Peyer's patch (tissue), 4 donors: ENCODE results near the gene GPRIN3. TPM values are rescaled to one million over a fixed set of nuclear protein-coding genes. Genes with fewer than 3 reads are reported as not detected.
"Not testable (repeated sequence)": the region's sequence is repeated elsewhere in the genome, so short reads cannot be mapped to it uniquely, and the experiment has no call there.

Experiments used
- DNase-seq, 3 donors: peaks; one replicate each; pipeline ENCODE4 v3.0.0-alpha.2; 2017 to 2019
- H3K27ac ChIP-seq, 4 donors: fragments of 200-600 bp; sonication (generic); one replicate each; pipeline ENCODE4 v1.5.1; 2016 to 2019
- H3K27me3 ChIP-seq, 2 donors: fragments of 200-600 bp; sonication (generic); one replicate each; pipeline ENCODE4 v1.5.1; 2019
- H3K36me3 ChIP-seq, 3 donors: fragments of 200-600 bp; sonication (generic); one replicate each; pipeline ENCODE4 v1.5.1; 2016 to 2019
- H3K4me1 ChIP-seq, 4 donors: fragments of 200-600 bp; sonication (generic); one replicate each; pipeline ENCODE4 v1.5.1; 2016 to 2019
- H3K4me3 ChIP-seq, 4 donors: fragments of 200-600 bp; sonication (generic); 1 replicate in 3 of 4; 2 replicates in 1 of 4; pipeline ENCODE4 v1.5.1; 2016 to 2019; ENCODE audit warnings: mild to moderate bottlenecking in 1 of 4
- H3K9me3 ChIP-seq, 4 donors: fragments of 200-600 bp; sonication (generic); one replicate each; pipeline ENCODE4 v1.5.1; 2016 to 2019; ENCODE audit warnings: mild to moderate bottlenecking in 1 of 4
- CTCF ChIP-seq, 6 experiments: fragments of 450-650 bp in 4 of 6; fragments of 200-600 bp in 2 of 6; sonication (generic) in 1 of 6; IDR thresholded peaks; one replicate each; pipeline ENCODE4 v1.5.1; 2017 to 2019; ENCODE audit warnings: antibody characterized with exemption in 6 of 6, mild to moderate bottlenecking in 3 of 6, moderate library complexity in 1 of 6
- POLR2A ChIP-seq, 2 donors: fragments of 450-650 bp; IDR thresholded peaks; one replicate each; pipeline ENCODE4 v1.5.1; 2017; ENCODE audit warnings: antibody characterized with exemption in 2 of 2, mild to moderate bottlenecking in 2 of 2, moderate library complexity in 2 of 2
- total RNA-seq, 4 donors: library from RNA; depleted of rRNA; stranded (reverse); fragments of >200 nt; gene quantifications; one replicate each; pipeline ENCODE4 v1.1.0, GENCODE V29; 2016

The GPRIN3 gene
- total RNA-seq, 4 donors from 2014 or later = 13.1 to 26.8 (median 17.8) TPM

- Histone ChIP-seq H3K9me3 (no peaks in the 10 kb centered on the region), H3K27ac (no peak overlapping the region), H3K27me3 (no peaks in the 10 kb centered on the region), H3K36me3 (no peaks in the 10 kb centered on the region), H3K4me3 (no peak overlapping the region), H3K4me1 (no peaks in the 10 kb centered on the region)
- DNase-seq = no peak
- no peak for TF ChIP-seq CTCF (IDR thresholded peaks at IDR 0.05)
- TF ChIP-seq POLR2A (IDR thresholded peaks at IDR 0.05) = no peak
Measured at GRCh38 chr4:89258506-89258905, 49.1 kb downstream of the GPRIN3 start.

GRCh38 chr4:89257376-89257775 is 50.2 kb downstream of the GPRIN3 start:
- H3K27ac ChIP-seq = no peak overlapping the region
- DNase-seq = no peak
- TF ChIP-seq POLR2A (IDR thresholded peaks at IDR 0.05) (no peak), CTCF (IDR thresholded peaks at IDR 0.05) (no peak)
- no peaks in the 10 kb centered on the region for H3K27me3 ChIP-seq
- no peak overlapping the region for H3K4me3 ChIP-seq
- no peaks in the 10 kb centered on the region for H3K9me3 ChIP-seq
- H3K36me3 ChIP-seq = no peaks in the 10 kb centered on the region
- peaks cover 0 to 8% (median 0%) of the 10 kb centered on the region in 4 donors for H3K4me1 ChIP-seq

GRCh38 chr4:89256203-89256800 is 51.3 kb downstream of the GPRIN3 start:
- peaks cover 0 to 8% (median 0%) of the 10 kb centered on the region in 4 donors for H3K4me1 ChIP-seq
- H3K27me3 ChIP-seq = no peaks in the 10 kb centered on the region
- DNase-seq = no peak
- H3K4me3 ChIP-seq = no peak overlapping the region
- H3K36me3 ChIP-seq = no peaks in the 10 kb centered on the region
- TF ChIP-seq CTCF (IDR thresholded peaks at IDR 0.05) = no peak
- TF ChIP-seq POLR2A (IDR thresholded peaks at IDR 0.05) = no peak
- H3K27ac ChIP-seq = no peak overlapping the region
- no peaks in the 10 kb centered on the region for H3K9me3 ChIP-seq

GRCh38 chr4:89254847-89255246 is 52.8 kb downstream of the GPRIN3 start:
- H3K27ac ChIP-seq = peak overlapping the region in 1 of 4 donors; percentile 22
- no peaks in the 10 kb centered on the region for H3K9me3 ChIP-seq
- DNase-seq = peak in 1 of 3 donors; percentile 60
- no peaks in the 10 kb centered on the region for H3K36me3 ChIP-seq
- TF ChIP-seq CTCF (IDR thresholded peaks at IDR 0.05) (peak; percentile 67 to 86 (median 72)), POLR2A (IDR thresholded peaks at IDR 0.05) (no peak)
- H3K4me1 ChIP-seq = peaks cover 0 to 8% (median 0%) of the 10 kb centered on the region in 4 donors
- no peak overlapping the region for H3K4me3 ChIP-seq
- no peaks in the 10 kb centered on the region for H3K27me3 ChIP-seq

GRCh38 chr4:89254347-89254746 is 53.3 kb downstream of the GPRIN3 start:
- H3K9me3 ChIP-seq, H3K36me3 ChIP-seq, H3K27me3 ChIP-seq, H3K4me3 ChIP-seq, DNase-seq, H3K4me1 ChIP-seq: not testable (repeated sequence)
- H3K27ac ChIP-seq = peak overlapping the region in 2 of 4 donors; percentile 50 to 76

GRCh38 chr4:89253935-89254334 is 53.7 kb downstream of the GPRIN3 start:
- peak overlapping the region in 3 of 4 donors; percentile 1 to 76 (median 50) for H3K27ac ChIP-seq

More at GRCh38 chr4:89253935-89254334, 53.7 kb downstream of the GPRIN3 start:
- Histone ChIP-seq H3K27me3 (no peaks in the 10 kb centered on the region), H3K9me3 (no peaks in the 10 kb centered on the region), H3K4me3 (no peak overlapping the region), H3K4me1 (peaks cover 0 to 8% (median 0%) of the 10 kb centered on the region in 4 donors), H3K36me3 (peaks cover 0 to 9% (median 0%) of the 10 kb centered on the region in 3 donors)
- TF ChIP-seq POLR2A (IDR thresholded peaks at IDR 0.05) = no peak
- no peak for TF ChIP-seq CTCF (IDR thresholded peaks at IDR 0.05)
- DNase-seq = no peak
